Stimulated activated CD8-positive, alpha-beta memory T cell treated with anti-CD3 and anti-CD28 coated beads, Interleukin-4, amount 100 ng/mL, for 1 hour (primary cell): ENCODE results near the gene CASKIN2.

ENCODE experiments used
- DNase-seq, 2 donors: peaks; one replicate each; pipeline ENCODE4 v3.0.0-alpha.2; 2020; ENCODE audit warnings: low read depth in 2 of 2, low spot score in 1 of 2

CASKIN2 gene

DNA sequence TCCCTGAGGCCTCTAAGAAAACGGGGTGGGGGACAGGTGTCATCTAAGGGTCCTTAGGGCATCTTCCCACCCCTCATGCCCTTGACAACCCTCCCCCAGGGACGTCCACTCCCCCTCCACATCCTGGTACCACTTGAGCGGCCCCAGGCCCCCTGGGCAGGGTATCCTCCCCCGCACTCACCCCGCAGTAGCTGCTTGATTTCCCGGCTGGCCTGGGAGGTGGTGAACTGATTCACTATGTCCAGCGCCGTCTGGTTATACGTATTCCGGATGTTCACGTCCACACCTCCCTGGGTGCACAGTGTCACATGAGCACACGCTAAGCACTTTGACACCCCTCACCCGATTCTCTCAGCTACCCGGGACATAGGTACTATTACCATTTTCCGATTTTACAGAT, 9.7 kb downstream of the CASKIN2 start:
- DNase-seq = no peak

DNA sequence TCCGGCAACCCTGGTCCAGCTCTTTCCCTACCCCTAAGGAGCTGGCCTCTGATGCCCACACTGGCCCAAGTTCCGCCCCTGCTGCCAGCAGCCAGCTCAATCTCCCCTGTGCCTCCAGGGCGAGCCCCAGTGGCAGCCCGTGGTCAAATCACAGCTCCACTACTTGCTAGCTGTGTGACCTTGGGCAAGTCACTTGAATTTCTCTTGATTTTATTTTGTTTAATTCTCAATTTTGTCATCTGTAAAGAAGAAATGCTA, 10.3 kb downstream of the CASKIN2 start:
- DNase-seq = no peak

DNA sequence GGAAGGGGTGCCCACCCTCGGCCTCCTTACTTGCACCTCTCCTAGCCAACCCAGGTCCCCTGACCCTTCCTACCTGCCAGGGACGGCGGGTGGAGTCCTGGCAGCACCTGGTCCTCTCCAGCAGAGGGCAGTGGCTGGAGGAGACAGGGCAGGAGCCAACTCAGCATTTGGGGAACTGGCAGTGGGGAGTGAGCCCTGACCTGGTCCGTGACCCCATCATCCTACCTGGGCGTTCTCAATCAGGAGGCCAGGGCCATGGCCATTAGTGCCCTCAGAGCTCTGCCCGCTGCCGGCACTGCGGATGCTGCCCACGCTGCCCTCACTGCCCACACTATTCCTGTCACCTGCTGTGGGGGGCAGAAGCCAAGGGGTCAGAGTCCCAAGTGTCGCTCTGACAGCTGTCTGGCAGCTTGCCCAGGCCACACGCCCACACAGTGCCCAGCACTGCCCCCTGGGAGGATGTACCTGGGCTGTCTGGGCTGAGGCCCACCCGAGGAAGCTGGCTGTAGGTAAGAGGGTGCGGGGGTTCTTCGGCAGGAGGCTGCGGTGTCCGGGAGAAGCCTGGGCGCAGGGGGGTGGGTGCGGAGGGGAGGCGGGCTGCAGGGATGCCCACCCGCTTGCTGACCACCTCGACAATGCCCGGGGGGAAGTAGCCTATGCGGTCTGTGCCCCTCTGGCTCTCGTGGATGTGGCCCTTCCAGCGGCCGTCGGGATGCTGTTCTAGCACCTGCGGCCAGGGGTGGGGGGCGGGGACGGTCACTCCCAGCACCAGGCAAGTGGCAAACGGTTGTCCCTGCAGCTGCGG, 10.8 kb downstream of the CASKIN2 start:
- no peak for DNase-seq

DNA sequence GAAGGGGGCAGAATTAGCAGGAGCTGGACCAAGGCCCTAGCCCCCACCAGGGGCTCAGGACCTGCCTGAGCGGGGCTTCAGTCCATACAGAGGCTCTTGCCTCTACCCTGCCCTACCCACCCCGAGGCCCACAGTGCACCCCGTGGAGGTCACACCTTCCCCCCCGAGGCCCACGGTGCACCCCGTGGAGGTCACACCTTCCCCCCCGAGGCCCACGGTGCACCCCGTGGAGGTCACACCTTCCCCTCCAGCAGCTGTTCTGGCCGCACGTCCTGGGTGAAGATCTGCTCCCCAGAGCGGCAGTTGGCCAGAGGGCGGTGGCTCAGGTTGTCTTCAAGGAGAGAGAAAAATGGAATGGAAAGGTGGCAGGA, 11.4 kb downstream of the CASKIN2 start:
- no peak for DNase-seq

DNA sequence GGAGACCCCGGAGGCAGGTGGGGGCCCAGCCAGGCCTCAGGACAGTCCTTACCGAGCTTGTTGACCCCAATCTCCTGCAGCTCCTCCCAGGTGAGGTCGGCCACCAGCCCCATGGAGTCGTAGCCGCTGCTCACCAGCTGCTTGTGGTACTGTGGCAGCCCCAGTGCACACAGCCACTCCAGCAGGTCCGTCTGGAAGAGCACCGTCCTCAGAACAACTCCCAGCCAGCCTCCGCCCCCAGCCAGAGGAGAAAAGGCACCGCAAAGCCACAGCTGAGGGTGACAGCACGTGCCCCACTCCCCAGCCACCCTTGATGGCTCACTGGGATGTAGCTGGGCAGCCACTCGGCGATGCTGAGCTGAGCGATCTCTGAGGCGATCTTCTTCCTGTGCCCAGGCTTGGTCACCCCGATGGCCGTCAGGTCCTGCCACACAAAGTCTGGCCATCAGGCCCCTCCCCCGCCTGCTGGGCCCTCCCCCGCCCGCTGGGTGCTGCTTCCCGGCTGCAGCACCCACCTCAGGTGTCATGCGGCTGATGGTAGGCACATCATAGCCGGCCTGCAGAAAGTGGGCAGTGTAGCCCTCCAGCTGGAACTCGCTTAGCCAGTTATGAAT, 11.9 kb downstream of the CASKIN2 start:
- DNase-seq = no peak

DNA sequence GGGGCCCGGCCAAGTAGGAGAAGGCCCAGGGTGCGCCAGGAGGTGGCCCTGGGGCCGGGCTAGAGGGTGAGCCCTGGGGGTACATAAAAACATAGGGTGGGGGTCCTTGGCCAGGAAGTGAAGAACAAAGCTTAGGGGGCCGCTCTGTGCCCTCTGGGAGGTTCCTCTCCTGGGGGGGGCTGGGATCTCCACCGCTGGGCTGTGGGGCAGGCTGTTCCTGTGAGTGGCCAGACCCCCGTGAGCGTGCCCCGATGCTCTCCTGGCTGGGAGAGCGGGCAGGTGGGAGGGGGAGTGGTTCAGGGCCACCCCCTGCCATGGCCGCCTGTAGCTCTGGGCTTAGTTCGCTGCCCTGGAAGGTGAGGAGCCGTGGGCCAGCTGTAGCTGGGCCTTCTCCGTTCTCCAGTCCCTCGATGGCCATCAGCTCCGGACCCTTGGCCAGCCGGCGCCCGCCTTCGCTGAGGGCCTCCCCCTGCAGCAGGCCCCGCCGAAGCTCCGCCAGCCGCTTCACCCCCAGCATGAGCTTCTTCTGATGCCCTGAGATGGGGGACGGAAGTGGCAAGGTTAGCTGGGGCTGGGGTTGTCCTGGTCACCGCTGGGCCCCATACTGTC, 12.5 kb downstream of the CASKIN2 start:
- DNase-seq = no peak

DNA sequence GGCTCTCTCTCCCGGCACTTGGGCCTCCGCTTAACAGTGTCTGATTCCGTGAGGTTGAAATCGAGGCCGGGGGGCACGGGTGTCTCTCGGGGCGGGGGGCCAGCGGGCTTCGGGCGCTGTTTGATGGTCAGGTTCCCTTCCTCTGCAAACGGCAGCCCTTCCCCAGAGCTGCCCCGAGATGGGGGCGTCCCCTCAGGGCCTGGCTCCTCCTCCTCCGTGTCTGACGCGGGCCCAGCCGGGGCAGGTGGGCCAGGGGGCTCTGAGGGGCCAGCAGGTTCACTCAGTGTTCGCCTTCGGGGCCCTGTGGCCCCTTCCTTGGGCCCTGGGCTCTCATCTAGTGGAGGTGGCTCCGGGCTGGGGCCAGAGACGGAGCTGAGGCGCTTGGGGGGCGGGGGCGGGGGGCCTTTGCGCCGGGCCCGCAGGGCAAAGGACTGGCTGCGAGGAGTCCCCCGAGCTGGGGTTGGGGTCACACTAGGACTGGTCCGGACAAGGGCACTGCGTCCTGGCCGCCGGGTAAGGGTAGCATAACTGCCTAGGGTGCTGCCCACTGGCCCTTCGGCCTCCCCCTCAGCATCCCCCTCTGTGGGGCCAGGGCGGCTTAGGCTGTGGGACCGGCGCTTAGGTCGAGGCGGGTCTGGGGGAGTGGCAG, 13.1 kb downstream of the CASKIN2 start:
- no peak for DNase-seq

DNA sequence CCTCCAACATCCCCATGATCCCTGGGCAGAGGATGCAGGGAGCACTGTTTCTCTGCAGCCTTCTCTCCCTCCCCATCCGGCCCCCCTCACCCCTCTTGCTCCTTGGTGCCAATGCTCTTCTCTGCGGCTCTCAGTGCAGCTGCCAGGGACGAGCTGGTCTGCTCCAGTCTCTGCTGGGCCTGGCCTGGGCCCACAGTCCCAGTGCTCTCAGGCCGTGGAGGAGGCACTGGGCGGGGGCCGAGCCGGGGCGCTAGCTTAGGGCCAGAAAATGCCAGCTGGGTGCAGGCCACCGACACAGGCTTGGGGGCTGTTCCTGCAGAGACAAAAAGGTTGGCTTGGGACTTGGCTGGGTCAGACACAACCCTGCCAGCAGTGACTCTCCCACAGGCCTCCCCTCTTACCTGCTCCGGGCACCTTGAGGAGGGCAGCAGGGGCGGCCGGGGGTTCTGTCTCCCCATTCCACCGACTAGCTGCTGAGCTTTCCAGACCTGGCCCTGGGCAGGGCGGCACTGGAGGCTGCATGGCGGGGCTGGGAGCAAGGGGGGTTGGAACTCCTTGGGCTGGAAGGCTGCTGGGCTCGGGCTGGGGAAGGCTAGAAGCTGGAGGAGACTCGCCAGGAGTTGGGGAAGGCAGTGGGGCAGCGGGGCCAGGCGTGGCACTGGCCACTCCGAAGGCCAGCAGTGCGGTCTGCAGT, 13.8 kb downstream of the CASKIN2 start:
- no peak for DNase-seq

DNA sequence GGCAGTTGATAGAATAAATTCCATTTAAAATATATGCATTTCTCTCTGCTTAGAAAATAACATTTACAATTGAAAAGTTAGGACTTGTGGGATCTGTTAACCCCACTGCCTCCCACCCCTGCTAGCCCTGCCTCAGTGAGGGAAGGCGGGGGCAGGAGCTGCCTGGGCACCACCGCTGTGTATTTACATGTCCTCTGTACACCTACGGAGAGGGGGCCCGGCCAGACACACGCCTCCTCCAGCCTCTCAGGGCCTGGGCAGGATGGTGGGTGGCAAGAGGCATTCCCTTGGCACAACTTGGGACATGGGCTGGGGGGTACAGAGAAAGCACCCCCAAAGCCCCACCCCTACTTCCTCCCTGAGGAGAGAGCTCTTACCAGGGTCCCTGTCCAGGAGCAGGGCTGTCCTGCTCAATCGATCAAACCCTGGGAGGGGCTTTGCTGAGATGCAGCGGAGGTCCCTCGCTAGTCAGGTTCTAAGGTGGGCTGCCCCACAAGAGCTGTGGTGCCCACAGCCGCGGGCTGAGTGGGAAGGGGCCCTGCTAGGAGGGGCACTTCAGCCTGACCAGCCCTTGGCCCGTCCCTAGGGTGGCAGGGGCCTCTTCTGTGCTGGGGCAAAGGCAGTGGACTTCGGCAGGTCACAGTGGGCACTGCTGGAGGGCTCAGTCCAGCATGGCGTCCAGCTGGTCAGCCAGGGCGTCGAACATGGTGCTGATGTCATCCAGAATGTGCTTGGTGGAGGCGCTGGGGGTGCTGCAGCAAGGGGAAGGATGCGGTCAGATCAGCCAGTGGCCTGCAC, 14.7 kb downstream of the CASKIN2 start:
- DNase-seq = no peak

DNA sequence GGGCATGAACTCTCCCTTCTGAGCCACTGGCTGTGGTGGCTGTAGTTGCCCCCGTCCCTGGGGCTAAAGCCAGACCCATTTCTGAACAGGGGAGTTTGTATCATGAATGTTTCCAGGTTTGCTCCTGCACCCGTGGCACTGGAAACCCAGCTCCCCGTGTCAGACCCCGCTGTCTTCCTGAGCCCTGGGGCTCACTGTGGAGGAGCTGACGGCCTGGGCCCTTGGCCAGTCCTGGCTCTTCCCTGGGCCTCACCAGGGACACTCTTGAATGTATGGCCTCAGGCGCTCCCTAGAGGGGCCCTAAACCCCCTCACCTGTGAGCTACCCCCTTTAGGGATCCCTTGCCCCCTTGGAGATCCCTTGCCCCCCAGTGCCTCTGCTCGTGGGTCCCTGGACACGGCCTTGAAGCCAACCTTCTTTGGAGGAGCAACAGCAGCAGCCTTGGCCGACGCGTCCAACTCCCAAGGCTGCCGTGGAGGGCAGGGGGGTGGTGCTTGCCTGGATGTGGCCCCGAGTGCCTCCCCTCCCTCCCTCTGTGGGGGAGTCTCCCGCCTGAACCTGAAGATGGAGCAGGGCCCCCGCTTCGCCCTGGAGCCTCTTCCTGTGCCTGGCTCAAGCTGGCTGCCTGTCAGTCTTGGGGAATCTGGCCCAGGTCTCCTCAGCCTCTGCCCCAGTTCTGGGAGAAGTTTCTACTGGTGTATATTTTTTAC, 15.9 kb downstream of the CASKIN2 start:
- no peak for DNase-seq

DNA sequence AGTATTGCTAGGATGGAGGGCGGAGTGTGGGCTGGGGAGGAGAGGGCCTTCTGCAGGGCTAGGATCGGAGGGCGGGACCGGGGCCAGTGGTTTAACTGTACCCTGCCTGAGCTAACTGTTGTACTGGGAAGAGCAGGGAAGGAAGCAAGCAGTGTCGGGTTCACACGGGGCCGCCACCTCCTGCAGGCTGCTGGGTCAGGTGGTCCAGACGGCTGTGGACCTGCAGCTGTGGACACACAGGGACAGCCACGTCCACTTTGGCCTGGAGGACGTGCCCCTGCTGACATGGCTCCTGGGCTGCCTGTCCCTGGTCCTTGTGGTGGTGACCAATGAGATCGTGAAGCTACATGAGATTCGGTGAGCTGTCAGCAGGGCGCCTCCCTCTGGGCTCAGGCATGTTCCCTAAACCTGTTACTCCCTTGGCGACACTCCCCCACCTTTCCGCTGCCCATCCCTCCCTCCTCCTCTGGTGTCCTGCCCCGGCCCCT, 16.6 kb downstream of the CASKIN2 start:
- no peak for DNase-seq

DNA sequence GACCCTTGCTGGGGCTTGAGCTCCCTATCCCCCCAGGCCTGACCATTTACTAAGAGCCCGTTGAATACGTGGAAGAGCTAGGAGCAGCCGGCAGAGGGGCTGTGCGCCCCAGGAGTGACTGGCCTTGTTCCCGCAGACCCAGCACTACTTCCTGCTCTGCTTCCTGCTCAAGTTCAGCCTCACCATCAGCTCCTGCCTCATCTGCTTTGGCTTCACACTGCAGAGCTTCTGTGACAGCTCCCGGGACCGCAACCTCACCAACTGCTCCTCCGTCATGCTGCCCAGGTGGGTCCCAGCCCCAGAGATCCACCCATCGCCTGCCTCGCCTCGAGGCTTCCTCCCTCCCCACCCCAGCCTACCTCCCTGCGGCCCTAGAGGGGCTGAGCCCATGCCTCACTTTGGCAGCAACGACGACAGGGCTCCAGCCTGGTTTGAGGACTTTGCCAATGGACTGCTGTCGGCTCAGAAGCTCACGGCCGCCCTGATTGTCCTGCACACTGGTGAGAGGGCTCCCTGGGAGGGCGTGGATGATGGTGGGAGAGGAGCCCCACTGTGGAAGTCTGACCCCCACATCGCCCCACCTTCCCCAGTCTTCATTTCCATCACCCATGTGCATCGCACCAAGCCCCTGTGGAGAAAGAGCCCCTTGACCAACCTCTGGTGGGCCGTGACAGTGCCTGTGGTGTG, 17.2 kb downstream of the CASKIN2 start:
- DNase-seq = no peak

DNA sequence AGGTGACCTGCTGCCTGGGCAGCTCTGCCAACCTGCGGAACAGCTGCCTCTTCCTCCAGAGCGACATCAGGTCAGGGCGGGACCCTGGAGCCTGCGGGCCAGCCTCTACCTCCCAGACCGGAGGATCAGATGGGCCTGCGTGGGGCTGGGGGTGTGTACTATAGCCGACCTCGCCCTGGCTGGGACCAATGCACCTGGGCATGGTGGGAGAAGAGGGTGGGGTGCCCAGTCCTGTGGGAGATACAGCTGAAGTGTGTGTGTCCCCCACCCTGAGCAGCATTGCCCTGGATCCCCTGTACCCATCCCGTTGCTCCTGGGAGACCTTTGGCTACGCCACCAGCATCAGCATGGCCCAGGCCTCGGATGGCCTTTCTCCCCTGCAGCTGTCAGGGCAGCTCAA, 19.3 kb downstream of the CASKIN2 start:
- DNase-seq = no peak

DNA sequence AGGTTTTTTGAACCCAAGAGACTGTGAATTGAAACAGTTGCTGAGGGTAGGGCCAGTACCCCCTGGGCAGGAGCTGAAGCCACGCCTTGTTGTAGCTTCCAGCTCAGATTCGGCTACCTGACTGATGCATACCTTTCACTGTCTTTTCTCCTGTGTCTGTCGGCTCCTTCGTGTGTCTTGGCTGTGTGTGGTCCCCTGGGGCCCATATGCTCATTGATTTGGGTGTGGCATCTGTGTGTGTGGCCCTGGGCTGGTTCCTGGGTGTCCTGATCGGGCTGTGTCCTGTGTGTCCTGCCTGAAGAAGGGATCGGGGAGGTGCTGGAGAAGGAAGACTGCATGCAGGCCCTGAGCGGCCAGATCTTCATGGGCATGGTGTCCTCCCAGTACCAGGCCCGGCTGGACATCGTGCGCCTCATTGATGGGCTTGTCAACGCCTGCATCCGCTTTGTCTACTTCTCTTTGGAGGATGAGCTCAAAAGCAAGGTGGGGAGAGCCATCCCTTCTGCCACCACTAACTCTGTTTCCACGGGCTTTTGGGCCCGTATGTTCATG, 20.9 kb downstream of the CASKIN2 start:
- DNase-seq = no peak

DNA sequence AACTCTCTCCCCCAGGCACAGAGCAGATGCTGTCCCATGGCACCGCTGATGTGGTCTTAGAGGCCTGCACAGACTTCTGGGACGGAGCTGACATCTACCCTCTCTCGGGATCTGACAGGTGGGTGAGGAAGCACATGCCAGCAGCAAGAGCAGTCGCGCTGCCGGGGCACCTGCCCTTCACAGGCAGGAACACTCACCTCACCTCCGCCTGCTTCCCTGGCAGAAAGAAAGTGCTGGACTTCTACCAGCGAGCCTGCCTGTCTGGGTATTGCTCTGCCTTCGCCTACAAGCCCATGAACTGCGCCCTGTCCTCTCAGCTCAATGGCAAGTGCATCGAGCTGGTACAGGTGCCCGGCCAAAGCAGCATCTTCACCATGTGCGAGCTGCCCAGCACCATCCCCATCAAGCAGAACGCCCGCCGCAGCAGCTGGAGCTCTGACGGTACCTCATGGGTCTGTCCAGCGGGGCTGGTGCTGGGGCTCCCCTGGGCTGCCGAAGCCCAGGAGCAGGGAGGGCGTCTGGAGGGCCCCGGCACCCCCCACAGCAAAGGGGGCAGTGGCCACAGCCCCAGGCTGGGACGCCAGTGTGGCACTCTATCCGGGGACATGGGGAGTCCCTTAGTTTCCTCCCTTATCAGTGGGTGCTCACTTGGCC, 21.7 kb downstream of the CASKIN2 start:
- no peak for DNase-seq

DNA sequence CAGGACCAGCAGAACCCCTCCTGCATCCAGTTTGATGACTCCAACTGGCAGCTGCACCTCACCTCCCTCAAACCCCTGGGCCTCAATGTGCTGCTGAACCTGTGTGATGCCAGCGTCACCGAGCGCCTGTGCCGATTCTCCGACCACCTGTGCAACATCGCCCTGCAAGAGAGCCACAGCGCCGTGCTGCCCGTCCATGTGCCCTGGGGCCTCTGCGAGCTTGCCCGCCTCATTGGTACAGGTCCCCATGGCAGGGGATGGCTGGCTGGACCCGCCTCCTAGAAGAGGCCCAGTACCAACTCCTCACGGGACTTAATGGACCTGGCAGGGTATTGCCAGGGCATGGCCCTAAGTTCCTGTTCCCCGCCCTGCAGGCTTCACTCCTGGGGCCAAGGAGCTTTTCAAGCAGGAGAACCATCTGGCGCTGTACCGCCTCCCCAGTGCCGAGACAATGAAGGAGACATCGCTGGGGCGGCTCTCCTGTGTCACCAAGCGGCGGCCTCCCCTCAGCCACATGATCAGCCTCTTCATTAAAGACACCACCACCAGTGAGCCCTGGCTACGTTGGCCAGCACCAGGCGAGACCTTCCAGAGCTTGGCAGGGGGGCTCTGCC, 22.7 kb downstream of the CASKIN2 start:
- DNase-seq = no peak

DNA sequence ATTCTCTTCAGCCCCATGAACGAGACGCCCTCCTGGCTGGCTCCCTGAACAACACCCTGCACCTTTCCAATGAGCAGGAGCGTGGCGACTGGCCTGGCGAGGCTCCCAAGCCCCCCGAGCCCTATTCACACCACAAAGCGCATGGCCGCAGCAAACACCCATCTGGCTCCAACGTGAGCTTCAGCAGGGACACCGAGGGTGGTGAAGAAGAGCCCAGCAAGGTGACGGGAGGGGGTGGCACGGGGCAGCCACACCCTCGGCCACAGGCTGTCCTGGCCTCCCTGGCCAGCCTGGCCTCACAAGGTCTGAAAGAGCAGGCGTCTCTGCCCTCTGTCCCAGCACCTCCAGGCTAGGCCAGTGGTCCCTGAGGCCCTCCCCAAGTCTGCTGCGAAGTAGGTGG, 23.7 kb downstream of the CASKIN2 start:
- no peak for DNase-seq

DNA sequence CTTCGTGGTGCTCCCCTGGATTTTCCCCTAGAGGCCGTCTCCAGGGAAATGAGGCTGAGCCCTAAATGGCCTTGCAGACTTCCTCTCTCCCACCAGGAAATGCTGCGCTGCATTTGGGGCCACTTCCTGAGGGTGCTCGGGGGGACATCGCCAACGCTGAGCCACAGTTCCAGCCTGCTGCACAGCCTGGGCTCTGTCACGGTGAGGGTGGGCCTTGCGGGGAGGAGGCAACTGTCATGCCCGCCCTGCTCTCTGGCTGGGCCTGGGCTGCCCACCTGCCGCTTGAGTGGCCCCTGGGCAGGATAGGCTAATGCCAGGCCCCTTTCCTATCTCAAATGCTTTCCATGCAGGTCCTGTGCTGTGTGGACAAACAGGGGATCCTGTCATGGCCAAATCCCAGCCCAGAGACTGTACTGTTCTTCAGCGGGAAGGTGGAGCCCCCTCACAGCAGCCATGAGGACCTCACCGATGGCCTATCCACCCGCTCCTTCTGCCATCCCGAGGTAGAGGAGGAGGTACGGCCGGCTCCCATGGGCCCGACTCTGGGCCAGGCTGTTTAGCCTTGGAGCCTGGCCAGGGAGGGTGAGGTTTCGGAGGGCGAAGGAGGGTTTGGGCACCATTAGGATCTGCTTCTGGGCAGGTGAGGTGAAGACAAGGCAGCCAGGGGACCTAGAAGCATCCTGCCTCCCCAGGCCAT, 24.2 kb downstream of the CASKIN2 start:
- DNase-seq = no peak
